ENCODE measurements around the gene ERICH6B. TPM values are rescaled to one million over a fixed set of nuclear protein-coding genes. Genes with fewer than 3 reads are reported as not detected.

ERICH6B gene
- total and polyA plus RNA-seq, 10 of the 15 experiments (the other 5 are each of a cell fraction or from before 2014, with no cell fraction given), result 0.27 to 0.75 (median 0.33) TPM; not detected in 7

GRCh38 chr13:45512098-45512496 is 103.4 kb downstream of the ERICH6B start (continued):
- TF ChIP-seq BCL3 (IDR thresholded peaks at IDR 0.05; ENCODE audit: borderline replicate concordance, insufficient read depth, low read depth, low read length, poor library complexity, severe bottlenecking) (no peak), SRF (IDR thresholded peaks at IDR 0.05; ENCODE audit: low read depth in 2 of 2, low read length in 2 of 2) (no peak)

GRCh38 chr13:45511310-45512097 is 104.0 kb downstream of the ERICH6B start:
- H3K4me3 ChIP-seq, result no peak overlapping the region
- no peak overlapping the region for H2AFZ ChIP-seq (ENCODE audit: control insufficient read depth, low read depth, low read length)
- no peaks in the 10 kb centered on the region for H3K4me1 ChIP-seq (ENCODE audit: control insufficient read depth, insufficient read depth, low read length)
- H3K79me2 ChIP-seq (ENCODE audit: control insufficient read depth, insufficient read depth, low read length), result no peaks in the 10 kb centered on the region
- DNase-seq (ENCODE audit: low read depth, low spot score), result peak; percentile 24
- peak; percentile 89 for FAIRE-seq
- intact Hi-C loops (cut with micrococcal nuclease; ENCODE audit: unreplicated experiment) (loop anchor here (2.0 to 5.0 kb wide), 3 partner anchors 207 to 811 kb away; no protein-coding TSS in a partner anchor), in situ Hi-C loops (cut with MboI) (no loop called here)
- no peak overlapping the region for H3K4me2 ChIP-seq (ENCODE audit: control insufficient read depth, insufficient read depth)
- SMC1A ChIA-PET (ENCODE audit: uncharacterized antibody, unreplicated experiment), result no interaction called here
- no peaks in the 10 kb centered on the region for H4K20me1 ChIP-seq (ENCODE audit: control insufficient read depth, insufficient read depth)
- no peaks in the 10 kb centered on the region for H3K9me3 ChIP-seq (replicated peaks; ENCODE audit: control insufficient read depth, insufficient read depth, low read length)
- RAD21 ChIA-PET (ENCODE audit: unreplicated experiment), result interaction anchor here (0.9 kb wide), 1 partner anchor 185 kb away, joined by 3 read pairs; no protein-coding TSS in a partner anchor
- H3K27ac ChIP-seq (ENCODE audit: control insufficient read depth, insufficient read depth), result no peak overlapping the region
- CTCF ChIA-PET, result interaction anchor here (0.6 to 2.7 kb wide), 9 partner anchors 10 to 218 kb away, joined by 3 to 12 read pairs (median 4); no protein-coding TSS in a partner anchor
- peak; percentile 58 for TF ChIP-seq RAD21 (IDR thresholded peaks at IDR 0.05; ENCODE audit: insufficient read depth, low read depth, low read length)
- peak; percentile 60 to 84 (median 67) for TF ChIP-seq CTCF (IDR thresholded peaks at IDR 0.05 in 2 of 3, conservative IDR thresholded peaks at IDR 0.05 in 1 of 3; ENCODE audit: control insufficient read depth in 2 of 3, extremely low read depth in 1 of 3, insufficient read depth in 1 of 3, low read depth in 3 of 3, low read length in 3 of 3)
- peak; percentile 53; the same call in 1 of the 2 replicates for TF ChIP-seq SMC3 (IDR thresholded peaks at IDR 0.05; ENCODE audit: borderline replicate concordance, low read length)
- no peak for TF ChIP-seq E2F4 (IDR thresholded peaks at IDR 0.05; ENCODE audit: low read depth, low read length)
- TF ChIP-seq ZNF384 (IDR thresholded peaks at IDR 0.05; ENCODE audit: borderline replicate concordance, low read depth, low read length), result peak; percentile 19; the same call in 1 of the 2 replicates
- no peaks in the 10 kb centered on the region for H3K27me3 ChIP-seq (replicated peaks in 1 of 2; ENCODE audit: control insufficient read depth in 2 of 2, insufficient read depth in 2 of 2, low read length in 1 of 2)
- H3K36me3 ChIP-seq (ENCODE audit: control insufficient read depth in 2 of 2, insufficient read depth in 2 of 2, low read length in 1 of 2), result peaks cover 8 to 28% of the 10 kb centered on the region in 2 experiments
- 64% methylated on average over 3 of the region's 3 CpGs for WGBS (ENCODE audit: insufficient coverage, insufficient replicate concordance, low lambda C conversion rate, missing lambda C conversion rate)
- POLR2A ChIA-PET, result no interaction called here
- ATAC-seq, result peak; percentile 85
- no peak overlapping the region for H3K9ac ChIP-seq (ENCODE audit: control insufficient read depth, insufficient read depth, low read length)
- no TSS peak for BruUV-seq (replicated peaks)
